Stomach smooth muscle (tissue), 2 donors: ENCODE results near the gene FOXD2.
A peak's percentile ranks its signal among the peaks of the same experiment; 100 is the strongest.

Experiments used
- H3K27ac ChIP-seq: one replicate; pipeline ENCODE4 v1.7.0; 2013; ENCODE audit warnings: mild to moderate bottlenecking, low read length, inconsistent platforms
- H3K27me3 ChIP-seq, 2 donors: one replicate each; pipeline ENCODE4 v1.7.0; 2013; ENCODE audit warnings: low read length in 2 of 2; ENCODE audit not compliant: insufficient read depth in 2 of 2, control insufficient read depth in 1 of 2
- H3K36me3 ChIP-seq, 2 donors: one replicate each; pipeline ENCODE4 v1.7.0; 2013; ENCODE audit warnings: low read length in 2 of 2; ENCODE audit not compliant: control insufficient read depth in 2 of 2, insufficient read depth in 2 of 2
- H3K4me1 ChIP-seq: one replicate; pipeline ENCODE4 v1.7.0; 2013; ENCODE audit warnings: low read length; ENCODE audit not compliant: control insufficient read depth, insufficient read depth
- H3K4me3 ChIP-seq, 2 donors: one replicate each; pipeline ENCODE4 v1.7.0; 2013; ENCODE audit warnings: low read length in 2 of 2
- H3K9ac ChIP-seq, 2 donors: one replicate each; pipeline ENCODE4 v1.7.0; 2013; ENCODE audit warnings: low read length in 2 of 2, mild to moderate bottlenecking in 1 of 2
- H3K9me3 ChIP-seq, 2 donors: one replicate each; pipeline ENCODE4 v1.7.0; 2013; ENCODE audit warnings: low read length in 2 of 2; ENCODE audit not compliant: control insufficient read depth in 2 of 2
- donor health status: healthy.
- donor health status: Pancreatic carcinoma.

The FOXD2 gene

GRCh38 chr1:47403321-47403910 lies 34.4 kb upstream of the FOXD2 start:
- Histone ChIP-seq H3K27me3 (peaks cover 7 to 23% of the 10 kb centered on the region in 2 donors), H3K4me3 (no peak overlapping the region), H3K36me3 (no peaks in the 10 kb centered on the region), H3K4me1 (no peaks in the 10 kb centered on the region), H3K27ac (no peak overlapping the region), H3K9me3 (no peaks in the 10 kb centered on the region), H3K9ac (no peak overlapping the region)

- H3K9ac ChIP-seq: no peak overlapping the region
- no peaks in the 10 kb centered on the region for H3K4me1 ChIP-seq
- H3K27me3 ChIP-seq: peaks cover 0 to 16% of the 10 kb centered on the region in 2 donors
- H3K4me3 ChIP-seq: no peak overlapping the region
- H3K9me3 ChIP-seq: no peaks in the 10 kb centered on the region
- no peak overlapping the region for H3K27ac ChIP-seq
- no peaks in the 10 kb centered on the region for H3K36me3 ChIP-seq
Measured at GRCh38 chr1:47405697-47406096, 32.1 kb upstream of the FOXD2 start.

- H3K27me3 ChIP-seq: peaks cover 0 to 10% of the 10 kb centered on the region in 2 donors
- H3K27ac ChIP-seq: no peak overlapping the region
- no peaks in the 10 kb centered on the region for H3K4me1 ChIP-seq
- H3K4me3 ChIP-seq: no peak overlapping the region
- H3K36me3 ChIP-seq: no peaks in the 10 kb centered on the region
- H3K9ac ChIP-seq: no peak overlapping the region
- no peaks in the 10 kb centered on the region for H3K9me3 ChIP-seq
Measured at GRCh38 chr1:47406966-47407365, 30.9 kb upstream of the FOXD2 start.

GRCh38 chr1:47407481-47407880 lies 30.4 kb upstream of the FOXD2 start:
- H3K9me3 ChIP-seq: no peaks in the 10 kb centered on the region
- no peaks in the 10 kb centered on the region for H3K4me1 ChIP-seq
- H3K36me3 ChIP-seq: no peaks in the 10 kb centered on the region
- H3K27ac ChIP-seq: no peak overlapping the region
- H3K4me3 ChIP-seq: no peak overlapping the region
- H3K27me3 ChIP-seq: peaks cover 0 to 10% of the 10 kb centered on the region in 2 donors
- no peak overlapping the region for H3K9ac ChIP-seq

GRCh38 chr1:47409311-47410067 lies 28.4 kb upstream of the FOXD2 start:
- Histone ChIP-seq H3K9ac (no peak overlapping the region), H3K9me3 (no peaks in the 10 kb centered on the region), H3K4me1 (no peaks in the 10 kb centered on the region), H3K36me3 (no peaks in the 10 kb centered on the region), H3K4me3 (no peak overlapping the region), H3K27me3 (peaks cover 0 to 11% of the 10 kb centered on the region in 2 donors), H3K27ac (no peak overlapping the region)

GRCh38 chr1:47410068-47410455 lies 27.8 kb upstream of the FOXD2 start:
- H3K36me3 ChIP-seq: no peaks in the 10 kb centered on the region
- H3K27me3 ChIP-seq: peaks cover 0 to 17% of the 10 kb centered on the region in 2 donors
- H3K4me3 ChIP-seq: no peak overlapping the region
- no peaks in the 10 kb centered on the region for H3K4me1 ChIP-seq
- H3K9me3 ChIP-seq: no peaks in the 10 kb centered on the region
- no peak overlapping the region for H3K9ac ChIP-seq
- no peak overlapping the region for H3K27ac ChIP-seq

GRCh38 chr1:47411436-47411835 lies 26.4 kb upstream of the FOXD2 start:
- Histone ChIP-seq H3K27me3 (peaks cover 10 to 22% of the 10 kb centered on the region in 2 donors), H3K9ac (no peak overlapping the region), H3K9me3 (no peaks in the 10 kb centered on the region), H3K4me3 (no peak overlapping the region), H3K36me3 (no peaks in the 10 kb centered on the region), H3K4me1 (no peaks in the 10 kb centered on the region), H3K27ac (no peak overlapping the region)

GRCh38 chr1:47412437-47412836 lies 25.4 kb upstream of the FOXD2 start:
- Histone ChIP-seq H3K4me1 (no peaks in the 10 kb centered on the region), H3K27me3 (peaks cover 15 to 25% of the 10 kb centered on the region in 2 donors), H3K4me3 (no peak overlapping the region), H3K9me3 (no peaks in the 10 kb centered on the region), H3K36me3 (no peaks in the 10 kb centered on the region), H3K9ac (no peak overlapping the region), H3K27ac (no peak overlapping the region)

- peak within 1 kb of the TSS in 1 of 2 donors; percentile 47 for H3K4me3 ChIP-seq
- no peaks in the 10 kb centered on the region for H3K36me3 ChIP-seq
- no peak within 1 kb of the TSS for H3K27ac ChIP-seq
- H3K27me3 ChIP-seq: peaks cover 25 to 34% of the 10 kb centered on the region in 2 donors
- no peak within 1 kb of the TSS for H3K9ac ChIP-seq
- no peaks in the 10 kb centered on the region for H3K4me1 ChIP-seq
- no peaks in the 10 kb centered on the region for H3K9me3 ChIP-seq
Measured at GRCh38 chr1:47415728-47416318, 22.0 kb upstream of the FOXD2 start, which contains the start of gene FOXE3. FOXE3 (plus strand) TSS chr1:47416285; CDS start chr1:47416316, 31 bp downstream.

- Histone ChIP-seq H3K4me3 (peak overlapping the region in 1 of 2 donors; percentile 47), H3K27me3 (peaks cover 25 to 32% of the 10 kb centered on the region in 2 donors), H3K9me3 (no peaks in the 10 kb centered on the region), H3K4me1 (no peaks in the 10 kb centered on the region), H3K27ac (no peak overlapping the region), H3K36me3 (no peaks in the 10 kb centered on the region), H3K9ac (no peak overlapping the region)
Measured at GRCh38 chr1:47416319-47417169, 21.3 kb upstream of the FOXD2 start.
